ENCODE results near the gene GAREM1.

GAREM1 gene

GRCh38 chr18:32290810-32291209 lies 179.9 kb downstream of the GAREM1 start:
- Histone ChIP-seq H3K36me3 (ENCODE audit: control insufficient read depth, insufficient read depth, low read length) (no peaks in the 10 kb centered on the region), H3K27me3 (replicated peaks; ENCODE audit: control insufficient read depth, insufficient read depth, low read length, poor library complexity, severe bottlenecking) (no peaks in the 10 kb centered on the region), H3K4me1 (ENCODE audit: control insufficient read depth, insufficient read depth, low read length, poor library complexity, severe bottlenecking) (no peaks in the 10 kb centered on the region), H3K4me3 (ENCODE audit: insufficient read depth, low read depth, low read length, poor library complexity, severe bottlenecking) (no peak overlapping the region), H3K27ac (ENCODE audit: insufficient read depth, low read length, poor library complexity, severe bottlenecking) (no peak overlapping the region), H3K9me3 (ENCODE audit: control insufficient read depth, low read length) (no peaks in the 10 kb centered on the region)
- no peak for DNase-seq

GRCh38 chr18:32289483-32290075 lies 181.1 kb downstream of the GAREM1 start:
- no peaks in the 10 kb centered on the region for H3K27me3 ChIP-seq (replicated peaks; ENCODE audit: control insufficient read depth, insufficient read depth, low read length, poor library complexity, severe bottlenecking)
- no peak for DNase-seq
- H3K36me3 ChIP-seq (ENCODE audit: control insufficient read depth, insufficient read depth, low read length), result no peaks in the 10 kb centered on the region
- H3K9me3 ChIP-seq (ENCODE audit: control insufficient read depth, low read length), result no peaks in the 10 kb centered on the region
- no peak overlapping the region for H3K4me3 ChIP-seq (ENCODE audit: insufficient read depth, low read depth, low read length, poor library complexity, severe bottlenecking)
- H3K27ac ChIP-seq (ENCODE audit: insufficient read depth, low read length, poor library complexity, severe bottlenecking), result no peak overlapping the region
- no peaks in the 10 kb centered on the region for H3K4me1 ChIP-seq (ENCODE audit: control insufficient read depth, insufficient read depth, low read length, poor library complexity, severe bottlenecking)

GRCh38 chr18:32287873-32288272 lies 182.8 kb downstream of the GAREM1 start:
- Histone ChIP-seq H3K27me3 (replicated peaks; ENCODE audit: control insufficient read depth, insufficient read depth, low read length, poor library complexity, severe bottlenecking) (no peaks in the 10 kb centered on the region), H3K27ac (ENCODE audit: insufficient read depth, low read length, poor library complexity, severe bottlenecking) (no peak overlapping the region), H3K36me3 (ENCODE audit: control insufficient read depth, insufficient read depth, low read length) (no peaks in the 10 kb centered on the region), H3K4me3 (ENCODE audit: insufficient read depth, low read depth, low read length, poor library complexity, severe bottlenecking) (no peak overlapping the region), H3K4me1 (ENCODE audit: control insufficient read depth, insufficient read depth, low read length, poor library complexity, severe bottlenecking) (no peaks in the 10 kb centered on the region), H3K9me3 (ENCODE audit: control insufficient read depth, low read length) (no peaks in the 10 kb centered on the region)
- DNase-seq, result no peak

- Histone ChIP-seq H3K27me3 (replicated peaks; ENCODE audit: control insufficient read depth, insufficient read depth, low read length, poor library complexity, severe bottlenecking) (no peaks in the 10 kb centered on the region), H3K27ac (ENCODE audit: insufficient read depth, low read length, poor library complexity, severe bottlenecking) (no peak overlapping the region), H3K4me3 (ENCODE audit: insufficient read depth, low read depth, low read length, poor library complexity, severe bottlenecking) (no peak overlapping the region), H3K36me3 (ENCODE audit: control insufficient read depth, insufficient read depth, low read length) (no peaks in the 10 kb centered on the region), H3K9me3 (ENCODE audit: control insufficient read depth, low read length) (no peaks in the 10 kb centered on the region), H3K4me1 (ENCODE audit: control insufficient read depth, insufficient read depth, low read length, poor library complexity, severe bottlenecking) (no peaks in the 10 kb centered on the region)
- no peak for DNase-seq
Observed at GRCh38 chr18:32287249-32287648, 183.4 kb downstream of the GAREM1 start.

GRCh38 chr18:32286749-32287148 lies 183.9 kb downstream of the GAREM1 start:
- H3K27me3 ChIP-seq (replicated peaks; ENCODE audit: control insufficient read depth, insufficient read depth, low read length, poor library complexity, severe bottlenecking), result no peaks in the 10 kb centered on the region
- H3K9me3 ChIP-seq (ENCODE audit: control insufficient read depth, low read length), result no peaks in the 10 kb centered on the region
- no peaks in the 10 kb centered on the region for H3K4me1 ChIP-seq (ENCODE audit: control insufficient read depth, insufficient read depth, low read length, poor library complexity, severe bottlenecking)
- no peak overlapping the region for H3K27ac ChIP-seq (ENCODE audit: insufficient read depth, low read length, poor library complexity, severe bottlenecking)
- no peaks in the 10 kb centered on the region for H3K36me3 ChIP-seq (ENCODE audit: control insufficient read depth, insufficient read depth, low read length)
- no peak for DNase-seq
- H3K4me3 ChIP-seq (ENCODE audit: insufficient read depth, low read depth, low read length, poor library complexity, severe bottlenecking), result no peak overlapping the region

GRCh38 chr18:32284284-32284683 lies 186.4 kb downstream of the GAREM1 start:
- no peak overlapping the region for H3K27ac ChIP-seq (ENCODE audit: insufficient read depth, low read length, poor library complexity, severe bottlenecking)
- DNase-seq, result no peak
- H3K36me3 ChIP-seq (ENCODE audit: control insufficient read depth, insufficient read depth, low read length), result no peaks in the 10 kb centered on the region
- H3K27me3 ChIP-seq (replicated peaks; ENCODE audit: control insufficient read depth, insufficient read depth, low read length, poor library complexity, severe bottlenecking), result no peaks in the 10 kb centered on the region
- H3K4me3 ChIP-seq (ENCODE audit: insufficient read depth, low read depth, low read length, poor library complexity, severe bottlenecking), result no peak overlapping the region
- no peaks in the 10 kb centered on the region for H3K4me1 ChIP-seq (ENCODE audit: control insufficient read depth, insufficient read depth, low read length, poor library complexity, severe bottlenecking)
- H3K9me3 ChIP-seq (ENCODE audit: control insufficient read depth, low read length), result no peaks in the 10 kb centered on the region

GRCh38 chr18:32280911-32281310 lies 189.8 kb downstream of the GAREM1 start:
- Histone ChIP-seq H3K36me3 (ENCODE audit: control insufficient read depth, insufficient read depth, low read length) (no peaks in the 10 kb centered on the region), H3K27ac (ENCODE audit: insufficient read depth, low read length, poor library complexity, severe bottlenecking) (no peak overlapping the region), H3K4me3 (ENCODE audit: insufficient read depth, low read depth, low read length, poor library complexity, severe bottlenecking) (no peak overlapping the region), H3K27me3 (replicated peaks; ENCODE audit: control insufficient read depth, insufficient read depth, low read length, poor library complexity, severe bottlenecking) (no peaks in the 10 kb centered on the region), H3K4me1 (ENCODE audit: control insufficient read depth, insufficient read depth, low read length, poor library complexity, severe bottlenecking) (no peaks in the 10 kb centered on the region), H3K9me3 (ENCODE audit: control insufficient read depth, low read length) (no peaks in the 10 kb centered on the region)
- no peak for DNase-seq

- Histone ChIP-seq H3K36me3 (ENCODE audit: control insufficient read depth, insufficient read depth, low read length) (no peaks in the 10 kb centered on the region), H3K4me1 (ENCODE audit: control insufficient read depth, insufficient read depth, low read length, poor library complexity, severe bottlenecking) (no peaks in the 10 kb centered on the region)
Observed at GRCh38 chr18:32280188-32280783, 190.4 kb downstream of the GAREM1 start.

GRCh38 chr18:32278177-32278799 lies 192.4 kb downstream of the GAREM1 start:
- Histone ChIP-seq H3K27me3 (replicated peaks; ENCODE audit: control insufficient read depth, insufficient read depth, low read length, poor library complexity, severe bottlenecking) (no peaks in the 10 kb centered on the region), H3K4me3 (ENCODE audit: insufficient read depth, low read depth, low read length, poor library complexity, severe bottlenecking) (no peak overlapping the region), H3K4me1 (ENCODE audit: control insufficient read depth, insufficient read depth, low read length, poor library complexity, severe bottlenecking) (no peaks in the 10 kb centered on the region), H3K9me3 (ENCODE audit: control insufficient read depth, low read length) (no peaks in the 10 kb centered on the region), H3K27ac (ENCODE audit: insufficient read depth, low read length, poor library complexity, severe bottlenecking) (no peak overlapping the region), H3K36me3 (ENCODE audit: control insufficient read depth, insufficient read depth, low read length) (no peaks in the 10 kb centered on the region)
- no peak for DNase-seq

More at GRCh38 chr18:32280188-32280783, 190.4 kb downstream of the GAREM1 start:
- no peak overlapping the region for H3K4me3 ChIP-seq (ENCODE audit: insufficient read depth, low read depth, low read length, poor library complexity, severe bottlenecking)
- H3K9me3 ChIP-seq (ENCODE audit: control insufficient read depth, low read length), result no peaks in the 10 kb centered on the region
- no peak overlapping the region for H3K27ac ChIP-seq (ENCODE audit: insufficient read depth, low read length, poor library complexity, severe bottlenecking)
- no peaks in the 10 kb centered on the region for H3K27me3 ChIP-seq (replicated peaks; ENCODE audit: control insufficient read depth, insufficient read depth, low read length, poor library complexity, severe bottlenecking)
- DNase-seq, result no peak

GRCh38 chr18:32277549-32277948 lies 193.1 kb downstream of the GAREM1 start:
- Histone ChIP-seq H3K4me3 (ENCODE audit: insufficient read depth, low read depth, low read length, poor library complexity, severe bottlenecking) (no peak overlapping the region), H3K36me3 (ENCODE audit: control insufficient read depth, insufficient read depth, low read length) (no peaks in the 10 kb centered on the region), H3K27ac (ENCODE audit: insufficient read depth, low read length, poor library complexity, severe bottlenecking) (no peak overlapping the region), H3K4me1 (ENCODE audit: control insufficient read depth, insufficient read depth, low read length, poor library complexity, severe bottlenecking) (no peaks in the 10 kb centered on the region), H3K27me3 (replicated peaks; ENCODE audit: control insufficient read depth, insufficient read depth, low read length, poor library complexity, severe bottlenecking) (no peaks in the 10 kb centered on the region), H3K9me3 (ENCODE audit: control insufficient read depth, low read length) (no peaks in the 10 kb centered on the region)
- DNase-seq, result no peak
